HepG2 (cell line): ENCODE data around the gene NKD1. TPM values are rescaled to one million over a fixed set of nuclear protein-coding genes. Genes with fewer than 3 reads are reported as not detected.

Experiments
- BCL6 ChIP-seq: IDR thresholded peaks from 2 replicates; pipeline ENCODE4 v1.6.1; 2016; ENCODE audit warnings: missing genetic modification reagents, missing compliant biosample characterization
- CCAR2 ChIP-seq: fragments of 200-400 bp; formaldehyde crosslinking; optimal IDR thresholded peaks from 2 replicates; pipeline ENCODE3; 2018; ENCODE audit warnings: low read depth, mild to moderate bottlenecking, low read length, moderate library complexity
- CENPT ChIP-seq: sonication (generic); formaldehyde crosslinking; IDR thresholded peaks from 2 replicates; pipeline ENCODE4 v1.8.0; 2022; ENCODE audit warnings: low read depth, mild to moderate bottlenecking, moderate library complexity, missing genetic modification reagents
- HNF4G ChIP-seq, 2 experiments: sonication (generic) in 1 of 2; formaldehyde crosslinking in 1 of 2; IDR thresholded peaks; 2 replicates each; pipeline versions ENCODE4 v1.4.0 to v1.6.1; 2011 to 2020; ENCODE audit warnings: borderline replicate concordance in 2 of 2, low read depth in 2 of 2, mild to moderate bottlenecking in 2 of 2, low read length in 1 of 2, missing genetic modification reagents in 1 of 2, moderate library complexity in 1 of 2
- KDM5B ChIP-seq: sonication (generic); formaldehyde crosslinking; IDR thresholded peaks from 2 replicates; pipeline ENCODE4 v1.4.0; 2020; ENCODE audit warnings: missing genetic modification reagents, mild to moderate bottlenecking, borderline replicate concordance
- LBX2 ChIP-seq: sonication (generic); formaldehyde crosslinking; IDR thresholded peaks from 2 replicates; pipeline ENCODE4 v1.5.0; 2020; ENCODE audit warnings: missing genetic modification reagents, mild to moderate bottlenecking, borderline replicate concordance
- NFIB ChIP-seq: sonication (generic); formaldehyde crosslinking; IDR thresholded peaks from 2 replicates; pipeline ENCODE4 v1.9.0; 2021; ENCODE audit warnings: missing genetic modification reagents, mild to moderate bottlenecking, borderline replicate concordance
- POLR2G ChIP-seq: fragments of 200-400 bp; formaldehyde crosslinking; IDR thresholded peaks from 2 replicates; pipeline ENCODE4 v1.6.1; 2018; ENCODE audit warnings: mild to moderate bottlenecking, low read depth, low read length, moderate library complexity
- USF2 ChIP-seq, 2 experiments: sonication (generic) in 1 of 2; formaldehyde crosslinking in 1 of 2; IDR thresholded peaks; 2 replicates each; pipeline versions ENCODE4 v1.5.1 to v1.6.1; 2011 to 2020; ENCODE audit warnings: borderline replicate concordance in 1 of 2, low read depth in 1 of 2, low read length in 1 of 2, mild to moderate bottlenecking in 1 of 2, missing genetic modification reagents in 1 of 2, moderate library complexity in 1 of 2
- ZBTB37 ChIP-seq: sonication (generic); formaldehyde crosslinking; IDR thresholded peaks from 2 replicates; pipeline ENCODE4 v1.4.0; 2020; ENCODE audit warnings: mild to moderate bottlenecking, missing genetic modification reagents
- ZBTB44 ChIP-seq: sonication (generic); formaldehyde crosslinking; IDR thresholded peaks from 2 replicates; pipeline ENCODE4 v1.4.0; 2020; ENCODE audit warnings: missing genetic modification reagents
- ZFP36 ChIP-seq: fragments of 150-350 bp; IDR thresholded peaks from 2 replicates; pipeline ENCODE4 v1.6.1; 2018; ENCODE audit warnings: borderline replicate concordance, low read length, low read depth; ENCODE audit not compliant: partially characterized antibody
- ZFP37 ChIP-seq: sonication (generic); formaldehyde crosslinking; IDR thresholded peaks from 2 replicates; pipeline ENCODE4 v1.4.0; 2020; ENCODE audit warnings: missing genetic modification reagents, borderline replicate concordance
- ZNF343 ChIP-seq: sonication (generic); formaldehyde crosslinking; IDR thresholded peaks from 2 replicates; pipeline ENCODE4 v1.4.0; 2020; ENCODE audit warnings: mild to moderate bottlenecking, missing genetic modification reagents
- ZNF614 ChIP-seq: IDR thresholded peaks from 2 replicates; pipeline ENCODE4 v1.6.1; 2018; ENCODE audit warnings: missing biosample characterization, missing genetic modification reagents, inconsistent platforms, borderline replicate concordance
- ZNF777 ChIP-seq: sonication (generic); formaldehyde crosslinking; IDR thresholded peaks from 2 replicates; pipeline ENCODE4 v1.4.0; 2020; ENCODE audit warnings: missing genetic modification reagents
- ZNF879 ChIP-seq: sonication (generic); formaldehyde crosslinking; IDR thresholded peaks from 2 replicates; pipeline ENCODE4 v1.8.1; 2023; ENCODE audit warnings: missing genetic modification reagents
- polyA plus RNA-seq, 8 experiments: library from polyadenylated mRNA; depleted of rRNA in 3 of 8; stranded (reverse) in 7 of 8; unstranded in 1 of 8; fragments of >200 nt; fragmentation: Illumina TruSeq in 4 of 8; extraction: Trizol in 4 of 8; gene quantifications; 2 replicates each; pipeline versions ENCODE4 v1.2.1 to v1.2.3, GENCODE V29; 2011 to 2016; ENCODE audit warnings: low read depth in 4 of 8, missing spikeins in 1 of 8, mixed read lengths in 1 of 8; ENCODE audit not compliant: insufficient read depth in 1 of 8
- total RNA-seq, 5 experiments: library from RNA; depleted of rRNA; stranded (reverse); fragments of >200 nt; fragmentation: Illumina TruSeq; extraction: Trizol; gene quantifications; 2 replicates each; pipeline ENCODE4 v1.2.3, GENCODE V29; 2016; ENCODE audit warnings: low read depth in 1 of 5

The NKD1 gene
- total and polyA plus RNA-seq, 2 of the 13 experiments (the other 11 are each of a cell fraction or from before 2014, with no cell fraction given), result 70.4 to 121 TPM

GRCh38 chr16:50553731-50554360, 5.7 kb downstream of the NKD1 start (continued):
- TF ChIP-seq ZBTB37 (CRISPR knock-in tag) (no peak), ZNF879 (CRISPR knock-in tag) (no peak), POLR2G (peak; percentile 32), ZNF777 (no peak), ZFP37 (CRISPR knock-in tag) (no peak), ZBTB44 (no peak), ZNF343 (CRISPR knock-in tag) (no peak), KDM5B (CRISPR knock-in tag) (no peak), ZNF614 (no peak), HNF4G (IDR thresholded peaks at IDR 0.05; ENCODE audit: borderline replicate concordance, low read depth, low read length) (no peak), HNF4G (CRISPR knock-in tag; IDR thresholded peaks at IDR 0.05; ENCODE audit: borderline replicate concordance, low read depth) (no peak), NFIB (CRISPR knock-in tag) (no peak), LBX2 (CRISPR knock-in tag) (no peak), USF2 (IDR thresholded peaks at IDR 0.05; ENCODE audit: low read depth, low read length) (no peak), USF2 (CRISPR knock-in tag; IDR thresholded peaks at IDR 0.05; ENCODE audit: borderline replicate concordance) (no peak), CCAR2 (no peak), BCL6 (CRISPR knock-in tag) (no peak), CENPT (CRISPR knock-in tag) (no peak), ZFP36 (no peak)
